ENCODE results near the gene RIMKLB.

GRCh38 chr12:8822298-8822697, 124.5 kb downstream of the RIMKLB start, which contains the start of gene A2ML1:
- TF ChIP-seq JUND (IDR thresholded peaks at IDR 0.05) (no peak), CTCF (IDR thresholded peaks at IDR 0.05 in 2 of 3, conservative IDR thresholded peaks at IDR 0.05 in 1 of 3; ENCODE audit: borderline replicate concordance in 1 of 3, insufficient read depth in 1 of 3, low read depth in 2 of 3, low read length in 2 of 3) (no peak)

Data from HCT116 (cell line).